GM19397 (cell line): ENCODE results near the gene INPP5K.

Source experiments
- ATAC-seq: cut with Tn5 transposase; IDR thresholded peaks from one replicate; pipeline ENCODE4 v1.9.1; 2021; ENCODE audit warnings: mild to moderate bottlenecking, moderate library complexity; ENCODE audit not compliant: unreplicated experiment

Gene INPP5K

DNA sequence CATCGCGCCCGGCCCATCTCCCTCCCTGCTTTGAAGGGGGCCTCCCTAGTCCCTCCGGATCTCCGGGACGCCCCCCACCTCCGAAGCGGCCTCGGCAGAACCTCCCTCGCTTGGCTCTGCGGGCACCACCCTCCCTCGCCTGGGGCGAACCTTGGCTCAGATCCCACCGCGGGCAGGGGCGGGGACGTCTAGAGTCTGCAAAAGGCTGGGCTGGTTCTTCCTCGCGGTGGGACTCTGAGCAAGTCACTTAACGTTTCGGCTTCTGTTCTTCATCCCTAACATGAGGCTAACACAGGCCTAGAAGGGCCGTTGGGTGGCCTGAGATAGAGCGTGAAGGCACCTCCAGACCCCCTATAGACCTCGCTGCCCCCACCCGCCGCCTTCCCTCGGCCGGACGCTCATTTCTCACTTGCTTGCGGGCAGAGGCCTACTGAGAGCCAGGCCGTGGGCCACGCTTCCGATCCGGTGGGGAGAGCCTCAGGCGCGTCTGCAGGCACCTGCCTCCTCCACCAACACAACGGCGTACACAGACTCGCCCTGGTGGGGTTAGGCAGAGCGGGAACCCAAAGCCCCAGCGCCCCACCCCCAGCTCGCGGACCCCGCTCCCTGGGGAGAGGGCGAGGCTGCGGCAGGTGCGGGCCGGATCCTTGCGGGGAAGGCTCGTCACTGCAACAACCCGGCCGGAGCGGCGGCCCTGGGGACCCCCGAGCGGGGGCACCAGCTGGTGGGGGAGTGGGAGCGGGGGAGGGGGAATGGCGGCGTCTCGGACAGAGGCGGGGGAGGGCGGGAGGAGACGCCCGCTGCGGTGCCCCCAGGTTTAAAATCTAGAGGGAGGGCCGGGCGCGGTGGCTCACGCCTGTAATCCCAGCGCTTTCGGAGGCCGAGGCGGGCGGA is 29.4 kb downstream of the INPP5K start:
- ATAC-seq = no peak

- peak; percentile 26 for ATAC-seq
These were observed 30.7 kb downstream of the INPP5K start for GRCh38 chr17:1485423-1486376.

DNA sequence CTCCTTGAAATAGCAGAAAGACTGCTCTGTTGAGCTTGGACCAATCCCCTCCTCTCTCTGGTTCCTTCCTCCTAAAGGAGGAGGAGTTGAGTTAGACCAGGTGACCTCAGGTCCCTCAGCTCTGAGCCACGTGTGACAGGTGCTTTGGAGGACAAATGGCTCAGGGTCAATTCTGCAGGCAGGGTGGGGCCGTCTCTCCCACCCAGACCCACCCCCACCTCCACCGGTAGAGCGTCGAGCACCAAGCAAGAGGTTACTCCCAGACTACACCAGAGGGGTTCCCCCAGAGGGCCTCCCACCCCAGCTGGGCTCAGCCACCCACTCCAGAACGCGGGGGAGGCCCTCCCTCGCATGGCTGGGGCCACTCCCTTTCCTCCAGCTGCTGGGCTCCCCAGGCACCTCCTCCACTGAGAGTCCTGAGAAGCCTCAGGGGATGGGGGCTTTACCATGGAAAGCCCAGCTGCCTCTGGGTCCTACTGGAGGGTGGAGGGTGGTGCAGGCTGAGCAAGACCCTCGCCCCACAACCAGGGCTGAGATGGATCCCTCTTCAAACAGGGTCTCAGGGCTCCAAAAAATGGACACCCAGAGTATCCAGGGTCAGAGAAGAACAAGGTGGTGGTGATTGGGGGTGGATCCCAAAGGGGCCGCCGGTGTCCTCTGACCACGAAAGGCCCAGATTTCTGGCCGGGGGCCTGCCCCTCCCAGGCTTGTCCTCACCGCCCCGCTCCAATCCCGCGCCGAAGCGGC is 31.6 kb downstream of the INPP5K start:
- ATAC-seq = peak; percentile 34

- no peak for ATAC-seq
These were observed 32.3 kb downstream of the INPP5K start for GRCh38 chr17:1484060-1484535.

DNA sequence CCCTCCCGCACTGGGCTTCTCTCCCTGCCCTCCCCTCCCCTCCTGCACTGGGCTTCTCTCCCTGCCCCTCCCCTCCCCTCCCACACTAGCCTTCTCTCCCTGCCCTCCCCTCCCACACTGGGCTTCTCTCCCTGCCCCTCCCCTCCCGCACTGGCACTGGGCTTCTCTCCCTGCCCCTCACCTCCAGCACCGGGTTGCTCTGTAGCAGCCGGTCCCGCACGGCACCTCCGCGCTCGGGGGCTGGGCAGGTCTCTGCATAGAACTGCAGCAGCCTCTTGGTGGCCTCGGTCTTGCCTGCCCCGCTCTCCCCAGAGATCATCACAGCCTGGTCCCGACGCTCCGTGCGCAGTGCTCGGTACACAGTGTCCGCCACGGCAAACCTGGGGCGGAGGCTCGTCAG is 33.7 kb downstream of the INPP5K start:
- ATAC-seq = no peak

- ATAC-seq = no peak
These were observed 34.7 kb downstream of the INPP5K start for GRCh38 chr17:1481736-1482135.

- ATAC-seq = no peak
These were observed 35.5 kb downstream of the INPP5K start for GRCh38 chr17:1480747-1481465.

DNA sequence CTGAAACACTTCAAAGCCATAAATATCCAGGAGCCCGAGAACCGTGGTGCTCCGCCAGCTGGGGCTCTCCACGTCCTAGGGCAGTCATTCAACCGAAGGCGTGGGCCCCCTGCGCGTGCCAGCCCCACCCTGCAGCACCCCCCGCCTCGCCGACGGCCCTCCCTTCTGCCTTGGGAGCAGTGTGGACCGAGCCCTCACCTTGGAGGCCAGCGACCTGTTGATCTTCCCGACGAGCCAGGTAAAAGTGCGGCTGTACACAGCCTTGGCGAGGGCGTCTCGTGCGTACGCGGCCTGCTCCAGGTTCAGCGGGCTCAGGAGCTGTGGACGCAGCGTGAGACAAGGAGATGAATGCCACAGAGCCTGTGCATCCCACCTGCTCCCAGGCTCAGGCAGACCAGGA is 38.0 kb downstream of the INPP5K start:
- no peak for ATAC-seq

DNA sequence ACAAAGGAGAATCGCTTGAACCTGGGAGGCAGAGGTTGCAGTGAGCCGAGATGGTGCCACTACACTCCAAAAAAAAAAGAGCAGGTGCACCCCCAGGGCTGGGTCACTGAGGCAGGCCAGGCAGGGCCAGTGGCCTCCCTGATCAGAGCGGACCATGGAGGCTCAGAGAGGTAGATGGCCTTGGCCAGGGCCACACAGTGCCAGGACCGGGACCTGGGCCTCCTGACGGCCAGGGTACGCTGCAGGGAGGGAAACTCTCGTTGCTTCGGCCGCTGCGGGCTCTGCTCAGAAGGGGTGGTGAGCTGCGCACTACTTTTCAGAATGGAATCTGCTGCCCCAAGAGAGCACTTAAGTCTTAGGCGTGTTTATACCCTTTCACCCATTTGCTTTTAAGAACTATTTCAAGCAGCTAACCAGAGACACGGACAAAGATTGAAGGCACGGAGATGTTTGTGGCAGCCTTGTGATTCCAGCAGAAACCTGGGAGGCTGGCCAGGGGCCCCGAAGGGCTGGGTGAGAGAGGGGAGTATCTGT is 41.0 kb downstream of the INPP5K start:
- ATAC-seq = no peak

DNA sequence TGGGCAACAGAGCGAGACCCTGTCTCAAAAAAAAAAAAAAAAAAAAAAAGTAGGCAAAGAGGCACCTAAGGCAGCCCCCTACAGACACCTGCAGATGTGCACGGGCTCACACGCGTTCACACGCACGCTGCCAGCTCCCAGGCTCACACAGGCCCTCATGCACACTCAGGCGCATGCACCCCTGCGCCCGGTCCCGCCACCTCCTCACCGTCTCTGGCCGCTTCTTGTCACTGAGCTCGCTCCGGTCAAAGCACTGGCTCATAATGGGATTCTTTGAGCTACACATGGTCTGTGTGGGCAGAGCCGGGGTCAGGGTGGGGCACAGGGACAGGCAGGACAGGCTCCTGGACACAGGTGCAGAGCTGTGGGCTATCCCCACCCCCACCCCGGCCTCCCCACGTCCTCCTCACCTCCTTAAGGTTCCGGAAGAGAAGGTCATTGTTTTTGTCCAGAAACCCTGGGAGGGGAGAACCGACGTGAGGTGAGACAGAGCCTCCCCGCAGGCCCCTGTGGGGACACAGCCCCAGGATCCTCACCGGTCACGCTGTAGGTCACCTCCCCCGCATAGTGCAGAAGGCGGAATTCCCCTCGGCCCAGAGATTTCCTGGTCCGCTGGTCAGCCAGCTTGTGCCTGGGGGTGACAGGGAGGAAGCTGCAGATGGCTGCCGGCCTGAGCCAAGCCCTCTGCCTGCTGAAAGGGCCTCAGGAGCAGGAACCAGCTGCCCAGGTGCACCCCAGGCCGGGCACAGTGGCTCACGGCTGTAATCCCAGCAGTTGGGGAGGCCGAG is 41.8 kb downstream of the INPP5K start:
- ATAC-seq = peak; percentile 58

DNA sequence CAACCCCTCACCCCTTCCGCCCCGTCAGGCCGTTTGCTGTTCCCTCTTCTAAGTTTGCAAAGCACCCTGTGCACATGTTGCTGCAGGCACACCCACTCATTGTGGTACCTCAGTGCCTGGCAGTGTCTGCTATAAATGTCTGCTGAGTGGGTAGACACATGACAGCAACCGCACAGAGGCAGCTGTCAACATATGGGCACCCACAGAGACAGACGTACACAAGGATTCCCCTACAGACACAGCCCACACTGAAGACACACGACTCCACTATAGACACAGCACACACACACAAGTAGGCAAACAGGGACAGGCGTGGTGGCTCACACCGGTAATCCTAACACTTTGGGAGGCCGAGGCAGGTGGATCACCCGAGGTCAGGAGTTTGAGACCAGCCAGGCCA is 42.6 kb downstream of the INPP5K start:
- ATAC-seq = no peak

- no peak for ATAC-seq
These were observed 43.2 kb downstream of the INPP5K start for GRCh38 chr17:1473170-1473569.

DNA sequence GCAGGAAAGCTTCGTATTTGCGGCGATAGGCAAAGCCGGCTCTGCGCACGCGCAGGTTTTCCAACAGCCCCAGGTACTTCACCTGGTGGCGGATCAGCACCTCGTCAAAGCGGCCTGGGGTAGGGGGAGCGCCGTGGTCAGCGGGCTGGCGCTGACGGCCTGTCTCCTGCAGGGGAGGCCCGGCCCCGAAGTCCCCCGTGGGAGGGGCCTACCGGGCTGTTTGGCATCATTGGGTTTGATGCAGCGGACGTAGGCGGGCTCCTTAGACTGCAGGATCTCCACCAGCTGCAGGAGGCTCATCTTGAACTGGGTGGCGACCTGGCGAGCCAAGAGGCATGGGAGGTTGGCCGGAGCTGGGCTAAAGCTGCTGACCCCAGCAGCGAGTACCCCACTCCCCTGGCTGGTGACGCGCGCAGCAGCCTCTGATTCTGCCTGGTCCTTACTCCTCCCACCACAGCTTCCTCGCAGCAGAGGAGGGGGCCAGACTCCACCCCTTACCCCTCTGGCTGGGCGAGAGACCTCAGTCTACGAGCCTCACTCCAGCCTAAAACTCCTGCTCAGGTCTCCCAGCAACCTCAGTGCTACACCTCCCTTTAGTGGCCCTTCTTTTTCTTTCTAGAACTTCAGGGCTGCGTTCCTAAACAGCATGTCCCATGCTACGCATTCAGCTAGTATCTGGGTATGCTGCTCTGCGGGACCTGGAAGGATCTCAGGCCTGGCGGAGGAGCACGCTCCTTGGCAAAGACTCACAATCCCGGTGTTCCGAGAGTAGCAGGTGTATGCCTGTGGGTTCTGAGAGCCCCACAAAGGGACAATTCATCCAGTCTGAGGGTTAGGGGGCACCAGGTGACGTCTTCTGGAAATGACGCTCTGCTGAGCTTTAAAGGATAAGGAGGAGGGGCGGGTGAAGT is 44.2 kb downstream of the INPP5K start:
- no peak for ATAC-seq

- no peak for ATAC-seq
These were observed 44.9 kb downstream of the INPP5K start for GRCh38 chr17:1471490-1471889.

- no peak for ATAC-seq
These were observed 45.5 kb downstream of the INPP5K start for GRCh38 chr17:1470755-1471462.

DNA sequence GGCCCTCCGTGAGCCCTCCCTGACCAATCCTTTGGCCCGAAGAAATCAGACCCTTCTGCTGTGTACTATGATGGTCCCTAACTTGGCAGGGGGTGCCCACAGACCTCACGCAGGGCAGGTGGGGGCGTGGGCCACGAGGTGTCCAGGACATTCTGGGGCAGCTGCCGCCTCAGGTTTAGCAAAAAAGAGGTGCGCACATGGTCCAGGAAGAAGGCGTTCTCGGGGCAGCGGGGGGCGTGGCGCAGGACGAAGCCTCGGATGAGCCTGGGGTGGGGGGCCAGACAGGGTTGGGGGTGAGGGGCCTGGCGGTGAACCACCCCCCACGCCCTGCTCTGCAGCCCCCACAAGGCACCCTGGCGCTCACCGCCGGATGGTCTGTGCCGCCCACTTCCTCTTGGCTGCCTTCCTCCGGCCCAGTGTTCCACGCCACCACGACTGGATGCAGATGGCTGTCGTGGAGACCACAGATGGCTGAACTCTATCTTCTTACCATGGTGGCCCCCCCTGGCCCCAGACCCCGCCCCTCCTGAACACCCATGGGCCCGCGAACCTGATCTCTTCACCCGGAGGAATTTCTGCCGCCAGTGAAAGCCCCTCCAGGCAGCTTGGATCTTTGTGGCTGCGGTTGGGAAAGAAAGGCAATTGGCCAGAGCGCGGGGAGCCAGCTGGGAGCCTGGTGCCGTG is 46.2 kb downstream of the INPP5K start:
- ATAC-seq = no peak
